NB4 (cell line): ENCODE measurements around the gene SNTG2.

Experiments
- POLR2A ChIP-seq: IDR thresholded peaks from 2 replicates; pipeline ENCODE4 v1.6.1; 2011; ENCODE audit warnings: mild to moderate bottlenecking; ENCODE audit not compliant: insufficient read length; ENCODE audit errors: extremely low read depth
- TF ChIP-seq, protein P1 (sequence below): IDR thresholded peaks from one replicate; pipeline ENCODE4 v1.5.1; 2012; ENCODE audit warnings: low read depth, low read length
- TF ChIP-seq, protein P2 (sequence below): IDR thresholded peaks from 2 replicates; pipeline ENCODE4 v1.6.1; 2011; ENCODE audit warnings: low read depth, low read length

DNA sequence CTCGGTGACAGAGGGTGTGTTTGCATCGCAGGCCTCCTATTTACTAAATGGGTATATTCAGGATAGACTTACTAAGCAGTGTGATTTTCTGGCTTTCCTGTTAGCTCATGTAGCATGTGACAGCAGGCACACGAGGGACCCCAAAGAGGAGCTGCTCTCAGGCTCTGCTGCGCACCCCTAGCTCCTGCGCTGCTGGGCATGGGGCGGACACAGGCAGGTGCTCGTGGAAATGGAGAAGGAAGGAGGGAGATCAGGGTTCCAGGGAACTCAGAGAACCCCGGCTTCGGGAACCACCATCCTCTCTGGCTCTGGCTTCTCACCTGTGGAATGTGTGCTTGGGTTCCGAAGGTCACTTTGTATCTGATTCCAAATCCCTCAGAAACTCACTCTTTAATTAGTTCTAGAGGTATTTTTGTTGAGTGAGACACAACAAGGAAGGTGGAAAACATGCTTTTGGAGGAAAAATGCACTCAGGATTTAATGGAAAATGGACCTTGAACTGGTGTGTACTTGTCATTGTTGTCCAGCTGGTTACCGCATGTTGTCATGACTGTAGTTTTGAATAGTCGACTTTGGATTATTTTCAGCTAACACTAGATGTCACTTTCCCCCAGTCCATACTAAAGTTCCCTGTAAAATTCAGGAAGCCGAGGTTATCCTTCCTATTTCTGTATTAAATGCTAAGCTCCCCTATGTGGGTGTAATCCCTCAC, 3.5 kb downstream of the SNTG2 start:
- TF ChIP-seq, protein P1, sequence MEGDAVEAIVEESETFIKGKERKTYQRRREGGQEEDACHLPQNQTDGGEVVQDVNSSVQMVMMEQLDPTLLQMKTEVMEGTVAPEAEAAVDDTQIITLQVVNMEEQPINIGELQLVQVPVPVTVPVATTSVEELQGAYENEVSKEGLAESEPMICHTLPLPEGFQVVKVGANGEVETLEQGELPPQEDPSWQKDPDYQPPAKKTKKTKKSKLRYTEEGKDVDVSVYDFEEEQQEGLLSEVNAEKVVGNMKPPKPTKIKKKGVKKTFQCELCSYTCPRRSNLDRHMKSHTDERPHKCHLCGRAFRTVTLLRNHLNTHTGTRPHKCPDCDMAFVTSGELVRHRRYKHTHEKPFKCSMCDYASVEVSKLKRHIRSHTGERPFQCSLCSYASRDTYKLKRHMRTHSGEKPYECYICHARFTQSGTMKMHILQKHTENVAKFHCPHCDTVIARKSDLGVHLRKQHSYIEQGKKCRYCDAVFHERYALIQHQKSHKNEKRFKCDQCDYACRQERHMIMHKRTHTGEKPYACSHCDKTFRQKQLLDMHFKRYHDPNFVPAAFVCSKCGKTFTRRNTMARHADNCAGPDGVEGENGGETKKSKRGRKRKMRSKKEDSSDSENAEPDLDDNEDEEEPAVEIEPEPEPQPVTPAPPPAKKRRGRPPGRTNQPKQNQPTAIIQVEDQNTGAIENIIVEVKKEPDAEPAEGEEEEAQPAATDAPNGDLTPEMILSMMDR, result no peak
- TF ChIP-seq POLR2A, result no peak
- TF ChIP-seq, protein P2, sequence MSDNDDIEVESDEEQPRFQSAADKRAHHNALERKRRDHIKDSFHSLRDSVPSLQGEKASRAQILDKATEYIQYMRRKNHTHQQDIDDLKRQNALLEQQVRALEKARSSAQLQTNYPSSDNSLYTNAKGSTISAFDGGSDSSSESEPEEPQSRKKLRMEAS, result no peak
